Lung (tissue), 12 donors: Measurements from ENCODE around the gene WDR33. TPM values are rescaled to one million over a fixed set of nuclear protein-coding genes. Genes with fewer than 3 reads are reported as not detected.

ENCODE experiments used
- ATAC-seq: fragments of 200-7000 bp; cut with Tn5 transposase; one replicate; pipeline ENCODE4 v1.9.1; 2020; ENCODE audit warnings: moderate number of reproducible peaks; ENCODE audit not compliant: insufficient read depth, low FRiP score
- DNase-seq, 3 donors: peaks; one replicate each; pipeline ENCODE4 v3.0.0-alpha.2; 2013 to 2017
- H3K27ac ChIP-seq, 2 donors: one replicate each; pipeline ENCODE4 v1.5.1; 2013; ENCODE audit warnings: mild to moderate bottlenecking in 2 of 2, moderate library complexity in 2 of 2, control low read depth in 1 of 2, inconsistent platforms in 1 of 2, low read depth in 1 of 2, low read length in 1 of 2
- H3K27me3 ChIP-seq, 3 donors: one replicate each; pipeline ENCODE4 v1.5.1; 2013; ENCODE audit warnings: low read length in 2 of 3; ENCODE audit not compliant: control insufficient read depth in 3 of 3, insufficient read depth in 3 of 3
- H3K36me3 ChIP-seq, 4 donors: one replicate each; pipeline ENCODE4 v1.5.1; 2013; ENCODE audit warnings: low read length in 4 of 4, mild to moderate bottlenecking in 1 of 4, moderate library complexity in 1 of 4; ENCODE audit not compliant: control insufficient read depth in 4 of 4, insufficient read depth in 4 of 4
- H3K4me1 ChIP-seq, 5 donors: one replicate each; pipeline ENCODE4 v1.5.1; 2013; ENCODE audit warnings: low read length in 5 of 5, mild to moderate bottlenecking in 2 of 5, moderate library complexity in 1 of 5; ENCODE audit not compliant: control insufficient read depth in 5 of 5, insufficient read depth in 5 of 5
- H3K4me3 ChIP-seq: one replicate; pipeline ENCODE4 v1.5.1; 2013; ENCODE audit warnings: mild to moderate bottlenecking, control low read depth, moderate library complexity
- H3K9ac ChIP-seq, 2 donors: one replicate each; pipeline ENCODE4 v1.5.1; 2013; ENCODE audit warnings: low read length in 2 of 2, control low read depth in 1 of 2; ENCODE audit not compliant: insufficient read depth in 1 of 2
- H3K9me3 ChIP-seq, 4 donors: one replicate each; pipeline ENCODE4 v1.5.1; 2013; ENCODE audit warnings: low read length in 3 of 4, mild to moderate bottlenecking in 1 of 4, moderate library complexity in 1 of 4; ENCODE audit not compliant: control insufficient read depth in 4 of 4, insufficient read depth in 3 of 4
- WGBS, 2 donors: extraction: QIAGEN DNeasy Blood & Tissue Kit; methylation state at CpG; one replicate each; pipeline ENCODE4 v1.1.7; 2013; 5-methylcytosine and 5-hydroxymethylcytosine counted together
- polyA plus RNA-seq, 2 donors: library from polyadenylated mRNA; stranded (reverse); fragments of 200-250 nt; gene quantifications; one replicate each; pipeline ENCODE4 v1.2.1, GENCODE V29; 2013
- total RNA-seq, 2 donors: library from RNA; depleted of rRNA in 1 of 2; stranded (reverse); fragments of >200 nt in 1 of 2; gene quantifications; one replicate each; pipeline ENCODE4 v1.2.1, GENCODE V29; 2014 to 2021
- TF ChIP-seq, protein P1 (sequence below): IDR thresholded peaks from 2 replicates; pipeline ENCODE4 v1.5.1; 2012; ENCODE audit warnings: mild to moderate bottlenecking; ENCODE audit errors: control extremely low read depth, extremely low read depth
- donor health status: control.
- donor health status: control.
- donor health status: Bipolar disorder and iron deficiency.
- donor health status: healthy.
- donor health status: DM: yes; HTN: yes; CAD: no.

The WDR33 gene
- total and polyA plus RNA-seq, 4 donors, result 11.6 to 93.0 (median 29.2) TPM

DNA sequence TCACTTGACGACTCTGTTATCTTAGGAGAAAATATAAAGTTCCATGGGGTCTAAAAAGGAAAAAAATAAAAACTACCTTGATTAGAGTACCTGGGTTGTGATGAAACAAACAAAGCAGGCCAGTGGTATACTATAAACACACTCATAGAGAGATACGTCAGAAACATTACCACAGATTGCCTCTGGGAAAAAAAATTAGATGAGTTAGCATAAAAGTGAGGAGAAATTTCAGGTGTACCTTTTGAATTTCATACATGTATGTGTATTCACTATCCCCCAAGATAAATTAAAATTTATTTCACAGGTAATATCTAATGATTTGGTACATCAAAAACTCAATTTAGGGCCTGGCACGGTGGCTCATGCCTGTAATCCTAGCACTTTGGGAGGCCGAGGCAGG is 18.2 kb downstream of the WDR33 start:
- ATAC-seq (no peak), DNase-seq (no peak)
- no peak overlapping the region for H3K4me3 ChIP-seq
- no peak overlapping the region for H3K9ac ChIP-seq
- peaks cover 0 to 2% (median 0%) of the 10 kb centered on the region in 4 donors for H3K36me3 ChIP-seq
- 90 to 91% methylated on average over 4 of the region's 4 CpGs for WGBS, 2 donors
- peaks cover 0 to 3% (median 0%) of the 10 kb centered on the region in 5 donors for H3K4me1 ChIP-seq
- H3K9me3 ChIP-seq, result no peaks in the 10 kb centered on the region
- no peak overlapping the region for H3K27ac ChIP-seq
- H3K27me3 ChIP-seq, result no peaks in the 10 kb centered on the region
- TF ChIP-seq, protein P1, sequence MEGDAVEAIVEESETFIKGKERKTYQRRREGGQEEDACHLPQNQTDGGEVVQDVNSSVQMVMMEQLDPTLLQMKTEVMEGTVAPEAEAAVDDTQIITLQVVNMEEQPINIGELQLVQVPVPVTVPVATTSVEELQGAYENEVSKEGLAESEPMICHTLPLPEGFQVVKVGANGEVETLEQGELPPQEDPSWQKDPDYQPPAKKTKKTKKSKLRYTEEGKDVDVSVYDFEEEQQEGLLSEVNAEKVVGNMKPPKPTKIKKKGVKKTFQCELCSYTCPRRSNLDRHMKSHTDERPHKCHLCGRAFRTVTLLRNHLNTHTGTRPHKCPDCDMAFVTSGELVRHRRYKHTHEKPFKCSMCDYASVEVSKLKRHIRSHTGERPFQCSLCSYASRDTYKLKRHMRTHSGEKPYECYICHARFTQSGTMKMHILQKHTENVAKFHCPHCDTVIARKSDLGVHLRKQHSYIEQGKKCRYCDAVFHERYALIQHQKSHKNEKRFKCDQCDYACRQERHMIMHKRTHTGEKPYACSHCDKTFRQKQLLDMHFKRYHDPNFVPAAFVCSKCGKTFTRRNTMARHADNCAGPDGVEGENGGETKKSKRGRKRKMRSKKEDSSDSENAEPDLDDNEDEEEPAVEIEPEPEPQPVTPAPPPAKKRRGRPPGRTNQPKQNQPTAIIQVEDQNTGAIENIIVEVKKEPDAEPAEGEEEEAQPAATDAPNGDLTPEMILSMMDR, result no peak

- DNase-seq, result no peak
- WGBS, 2 donors, result 80 to 83% methylated on average over 8 of the region's 8 CpGs
- Histone ChIP-seq H3K4me1 (peaks cover 0 to 4% (median 0%) of the 10 kb centered on the region in 5 donors), H3K27ac (peak overlapping the region in 1 of 2 donors; percentile 11), H3K9me3 (no peaks in the 10 kb centered on the region), H3K36me3 (peaks cover 0 to 5% (median 0%) of the 10 kb centered on the region in 4 donors), H3K27me3 (no peaks in the 10 kb centered on the region), H3K9ac (no peak overlapping the region), H3K4me3 (no peak overlapping the region)
- TF ChIP-seq, protein P1, result no peak
- no peak for ATAC-seq
Observed at GRCh38 chr2:127790694-127791529, 20.1 kb downstream of the WDR33 start.

DNA sequence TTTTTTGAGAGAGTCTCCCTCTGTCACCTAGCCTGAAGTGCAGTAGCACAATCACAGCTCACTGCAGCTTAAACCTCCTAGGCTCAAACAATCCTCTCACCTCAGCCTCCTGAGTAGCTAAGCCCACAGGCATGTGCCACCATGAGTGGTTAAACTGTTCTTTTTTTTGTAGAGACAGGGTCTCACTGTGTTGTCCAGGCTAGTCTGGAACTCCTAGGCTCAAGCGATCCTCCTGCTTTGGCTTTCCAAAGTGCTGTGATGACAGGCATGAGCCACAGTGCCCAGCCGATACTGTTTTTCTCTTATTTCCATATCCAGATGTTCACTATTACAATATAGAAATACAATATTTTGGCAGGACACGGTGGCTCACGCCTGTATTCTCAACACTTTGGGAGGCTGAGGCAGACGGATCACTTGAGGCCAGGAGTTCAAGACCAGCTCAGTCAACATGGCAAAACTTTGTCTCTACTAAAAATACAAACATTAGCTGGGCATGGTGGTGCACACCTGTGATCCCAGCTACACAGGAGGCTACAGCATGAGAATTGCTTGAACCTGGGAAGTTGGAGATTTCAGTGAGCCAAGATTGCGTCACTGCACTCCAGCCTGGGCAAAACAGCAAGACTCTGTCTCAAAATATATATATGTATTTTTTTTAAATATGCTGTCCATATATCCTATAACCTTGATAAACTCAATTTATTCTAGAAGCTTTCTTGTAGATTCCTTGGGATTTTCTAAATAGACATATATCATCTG is 24.7 kb downstream of the WDR33 start:
- Histone ChIP-seq H3K27ac (no peak overlapping the region), H3K9me3 (no peaks in the 10 kb centered on the region), H3K9ac (no peak overlapping the region), H3K4me1 (peaks cover 0 to 14% (median 0%) of the 10 kb centered on the region in 5 donors), H3K36me3 (peaks cover 0 to 2% (median 1%) of the 10 kb centered on the region in 4 donors), H3K4me3 (no peak overlapping the region), H3K27me3 (no peaks in the 10 kb centered on the region)
- no peak for ATAC-seq
- TF ChIP-seq, protein P1, result no peak
- 95 to 98% methylated on average over 6 of the region's 6 CpGs for WGBS, 2 donors
- DNase-seq, result no peak
